GM19193 (cell line): ENCODE measurements around the gene CCDC30.

Experiments used
- POLR2A ChIP-seq: IDR thresholded peaks from 4 replicates; pipeline ENCODE4 v1.6.1; 2011; ENCODE audit not compliant: insufficient read depth, insufficient read length; ENCODE audit errors: extremely low read depth

Gene CCDC30

GRCh38 chr1:42557230-42557851, 94.3 kb downstream of the CCDC30 start:
- no peak for TF ChIP-seq POLR2A

DNA sequence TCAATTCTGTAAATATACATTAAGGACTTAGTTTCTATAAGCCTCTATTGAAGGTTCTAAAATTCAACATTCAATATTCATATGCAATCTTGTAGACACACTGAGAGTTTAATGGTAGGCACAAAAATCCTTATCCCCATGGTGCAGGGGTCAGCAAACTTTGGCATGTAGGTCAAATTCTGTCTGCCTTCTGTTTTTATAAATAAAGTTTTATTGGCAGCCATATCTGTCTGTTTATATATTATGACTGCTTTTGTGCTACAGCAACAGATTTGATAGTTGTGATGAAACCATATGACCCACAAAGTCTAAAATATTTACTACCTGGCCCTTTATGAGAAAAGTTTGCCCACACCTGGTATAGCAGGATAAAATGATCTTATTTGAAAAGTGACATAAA, 104.0 kb downstream of the CCDC30 start:
- no peak for TF ChIP-seq POLR2A

DNA sequence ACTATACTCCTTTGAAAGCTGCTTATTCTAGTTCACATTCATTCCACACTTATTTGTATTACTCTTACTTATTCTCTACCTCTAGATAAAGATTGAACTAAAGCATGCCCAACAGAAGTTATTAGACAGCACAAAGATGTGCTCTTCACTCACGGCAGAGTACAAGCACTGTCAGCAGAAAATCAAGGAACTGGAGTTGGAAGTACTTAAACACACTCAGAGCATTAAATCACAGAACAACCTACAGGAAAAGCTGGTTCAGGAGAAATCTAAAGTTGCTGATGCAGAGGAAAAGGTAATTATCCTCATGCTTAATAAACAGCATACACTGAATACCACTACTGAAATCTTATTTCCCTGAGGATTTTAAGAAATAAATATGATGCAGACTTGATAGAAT, 113.8 kb downstream of the CCDC30 start:
- no peak for TF ChIP-seq POLR2A

DNA sequence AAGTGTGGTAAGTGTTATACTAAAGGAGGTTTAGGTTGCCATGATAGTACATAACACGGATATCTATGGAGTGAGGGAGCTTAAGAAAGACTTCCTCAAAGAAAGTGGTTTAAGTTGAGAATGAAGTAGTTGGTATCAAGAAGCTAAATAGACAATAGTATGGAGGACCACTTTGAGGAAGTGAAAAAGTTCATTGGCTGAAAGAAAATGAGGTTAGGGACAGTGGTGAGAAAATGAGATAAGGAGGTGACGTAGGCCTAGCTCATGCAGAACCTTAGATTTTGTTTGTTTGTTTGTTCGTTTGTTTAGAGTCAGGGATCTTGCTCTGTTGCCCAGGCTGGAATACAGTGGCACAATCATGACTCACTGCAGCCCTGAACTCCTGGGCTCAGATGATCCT, 122.9 kb downstream of the CCDC30 start:
- no peak for TF ChIP-seq POLR2A

- TF ChIP-seq POLR2A: no peak
These were observed 124.7 kb downstream of the CCDC30 start for GRCh38 chr1:42587753-42588152.

DNA sequence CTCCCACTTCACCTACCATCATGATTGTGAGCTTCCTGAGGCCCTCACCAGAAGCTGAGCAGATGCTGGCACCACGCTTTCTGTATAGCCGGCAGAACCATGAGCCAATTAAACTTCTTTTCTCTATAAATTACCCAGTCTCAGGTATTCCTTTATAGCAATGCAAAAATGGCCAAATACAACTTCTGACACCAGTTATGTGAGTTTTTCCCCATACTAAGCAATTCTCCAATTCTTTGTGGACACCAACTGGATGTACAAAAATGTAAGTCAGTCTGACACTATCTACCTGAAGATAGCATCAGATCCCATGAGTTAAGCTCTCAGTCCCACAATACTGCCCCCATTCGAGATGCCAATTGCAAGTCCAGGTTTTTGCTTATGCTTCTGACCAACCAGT, 129.7 kb downstream of the CCDC30 start:
- no peak for TF ChIP-seq POLR2A

- no peak for TF ChIP-seq POLR2A
These were observed 130.5 kb downstream of the CCDC30 start for GRCh38 chr1:42593486-42594100.

- no peak for TF ChIP-seq POLR2A
These were observed 138.4 kb downstream of the CCDC30 start for GRCh38 chr1:42601472-42601871.

DNA sequence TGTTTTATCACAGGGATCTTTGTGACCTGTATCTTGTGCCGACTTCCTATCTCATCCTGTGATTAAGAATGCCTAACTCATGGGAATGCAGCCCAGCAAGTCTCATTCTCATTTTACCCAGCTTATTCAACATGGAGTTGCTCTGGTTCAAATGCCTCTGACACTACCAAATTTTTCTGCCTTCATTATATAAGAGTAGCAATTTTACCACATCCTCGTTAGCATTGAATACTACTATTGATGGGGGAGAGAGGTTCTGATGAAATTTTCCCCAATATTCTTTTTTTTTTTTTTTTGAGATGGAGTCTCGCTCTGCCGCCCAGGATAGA, 150.7 kb downstream of the CCDC30 start:
- TF ChIP-seq POLR2A: no peak

GRCh38 chr1:42618866-42619265, 155.8 kb downstream of the CCDC30 start:
- no peak for TF ChIP-seq POLR2A

- TF ChIP-seq POLR2A: no peak
These were observed 157.2 kb downstream of the CCDC30 start for GRCh38 chr1:42620307-42620706.

DNA sequence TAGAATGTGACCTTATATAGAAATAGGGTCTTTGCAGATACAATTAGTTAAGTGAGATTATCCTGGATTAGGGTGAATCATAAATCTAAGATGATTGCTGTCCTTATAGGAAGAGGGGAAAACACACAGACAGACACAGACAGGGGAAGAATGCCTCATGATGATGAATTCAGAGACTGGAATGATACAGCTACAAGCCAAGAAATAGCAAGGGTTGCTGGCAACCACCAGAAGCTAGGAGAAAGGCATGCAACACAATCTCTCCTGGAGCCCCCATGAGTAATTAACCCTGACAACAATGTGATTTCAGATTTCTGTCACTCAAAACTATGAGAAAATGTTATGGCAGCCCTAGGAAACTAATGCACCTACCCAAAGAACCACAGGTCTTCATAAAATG, 176.0 kb downstream of the CCDC30 start:
- no peak for TF ChIP-seq POLR2A

- no peak for TF ChIP-seq POLR2A
These were observed 183.0 kb downstream of the CCDC30 start for GRCh38 chr1:42646056-42646455.

DNA sequence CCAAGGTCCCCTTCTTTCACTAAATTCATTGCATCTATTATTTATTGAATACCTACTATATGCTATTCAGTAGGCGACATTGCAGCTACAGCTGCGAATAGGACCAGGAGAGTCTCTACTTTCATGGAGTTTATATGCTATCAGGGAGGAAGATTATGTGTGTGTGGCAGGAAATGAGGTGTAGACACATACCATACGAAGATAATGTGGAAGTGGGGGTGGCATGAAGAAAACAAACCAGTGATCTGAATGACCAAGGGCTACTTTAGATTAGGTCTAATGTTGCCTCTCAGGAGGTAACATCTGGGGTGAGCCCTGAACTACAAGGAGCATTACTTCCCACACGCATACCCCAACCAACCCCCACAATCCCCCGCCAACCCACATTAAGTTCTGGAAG, 194.1 kb downstream of the CCDC30 start:
- no peak for TF ChIP-seq POLR2A

GRCh38 chr1:42657981-42658876, 195.1 kb downstream of the CCDC30 start, which contains the start of gene PPIH:
Gene PPIH, plus strand, starts transcription at chr1:42658423. Its CDS starts 24 bp downstream, at chr1:42658447.
- peak; percentile 88 for TF ChIP-seq POLR2A

DNA sequence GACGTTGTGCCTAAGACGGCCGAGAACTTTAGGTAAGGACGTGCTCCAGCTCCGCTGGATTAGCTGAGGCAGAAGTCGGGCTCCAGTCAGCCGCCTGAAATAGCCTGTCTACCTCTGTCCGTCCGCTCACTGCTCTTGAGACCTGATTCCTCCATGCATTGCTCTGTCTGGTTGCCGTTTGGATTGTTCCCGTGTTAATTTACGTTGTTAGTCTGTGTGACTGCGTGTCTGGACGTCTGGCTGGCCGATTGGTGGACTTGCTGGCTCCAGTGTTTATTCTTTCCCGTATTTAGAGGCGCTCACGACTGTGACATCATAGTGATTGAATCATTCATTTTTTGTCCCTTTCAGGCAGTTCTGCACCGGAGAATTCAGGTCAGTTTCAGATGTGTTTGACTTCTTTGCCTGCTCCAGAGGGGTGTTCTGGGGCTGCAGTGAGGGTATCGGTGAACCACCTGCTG, 195.8 kb downstream of the CCDC30 start:
- TF ChIP-seq POLR2A: no peak
